Amniotic stem cell (primary cell): ENCODE measurements around the gene RAC2.
"Not testable (repeated sequence)": the region's sequence is repeated elsewhere in the genome, so short reads cannot be mapped to it uniquely, and the experiment has no call there.

Experiments used
- DNase-seq: peaks from one replicate; lab custom pipeline; 2025; lab: John Stamatoyannopoulos, UW

RAC2 gene

DNA sequence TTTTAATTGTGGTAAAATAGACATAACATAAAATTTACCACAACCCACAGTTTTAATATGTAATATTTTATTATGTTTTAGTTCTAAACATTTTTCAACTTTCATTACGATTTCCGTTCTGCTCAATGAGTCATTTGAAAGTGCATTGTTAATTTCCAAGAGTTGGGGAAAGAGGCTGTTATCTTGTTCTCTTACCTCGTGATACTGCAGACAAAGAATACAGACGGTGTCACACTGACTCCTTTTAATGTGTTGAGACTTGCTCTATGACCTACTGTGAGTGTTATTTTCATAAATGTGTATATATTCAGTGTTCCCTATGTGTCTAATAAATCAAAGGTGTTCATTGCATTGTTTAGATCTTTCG lies 10.8 kb upstream of the RAC2 start:
- DNase-seq: no peak

DNA sequence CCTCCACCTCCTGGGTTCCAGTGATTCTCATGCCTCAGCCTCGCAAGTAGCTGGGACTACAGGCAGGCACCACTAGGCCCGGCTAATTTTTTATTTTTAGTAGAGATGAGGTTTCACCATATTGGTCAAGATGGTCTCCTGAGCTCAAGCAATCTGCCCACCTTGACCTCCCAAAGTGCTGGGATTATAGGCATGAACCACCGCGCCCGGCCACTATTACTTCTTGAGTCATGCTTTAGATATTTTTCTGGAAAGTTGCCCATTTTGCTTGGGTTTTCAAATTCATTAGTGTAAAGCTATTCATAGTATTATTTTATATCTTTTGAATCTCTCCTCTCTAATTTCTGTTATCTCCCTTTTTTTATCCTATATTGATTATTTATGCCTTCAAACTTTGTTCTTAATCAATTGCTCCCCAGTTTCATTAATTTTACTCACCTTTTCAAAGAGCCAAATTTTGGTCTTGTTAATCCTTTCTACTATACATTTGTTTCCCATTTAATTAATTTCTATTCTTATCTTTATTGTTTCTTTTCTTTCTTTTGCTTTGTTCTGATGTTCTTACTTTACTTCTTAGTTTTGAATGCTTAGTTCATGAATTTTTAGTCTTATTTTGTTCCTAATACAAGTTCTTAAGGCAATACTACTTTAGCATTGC lies 10.3 kb upstream of the RAC2 start:
- peak; percentile 46 for DNase-seq

DNA sequence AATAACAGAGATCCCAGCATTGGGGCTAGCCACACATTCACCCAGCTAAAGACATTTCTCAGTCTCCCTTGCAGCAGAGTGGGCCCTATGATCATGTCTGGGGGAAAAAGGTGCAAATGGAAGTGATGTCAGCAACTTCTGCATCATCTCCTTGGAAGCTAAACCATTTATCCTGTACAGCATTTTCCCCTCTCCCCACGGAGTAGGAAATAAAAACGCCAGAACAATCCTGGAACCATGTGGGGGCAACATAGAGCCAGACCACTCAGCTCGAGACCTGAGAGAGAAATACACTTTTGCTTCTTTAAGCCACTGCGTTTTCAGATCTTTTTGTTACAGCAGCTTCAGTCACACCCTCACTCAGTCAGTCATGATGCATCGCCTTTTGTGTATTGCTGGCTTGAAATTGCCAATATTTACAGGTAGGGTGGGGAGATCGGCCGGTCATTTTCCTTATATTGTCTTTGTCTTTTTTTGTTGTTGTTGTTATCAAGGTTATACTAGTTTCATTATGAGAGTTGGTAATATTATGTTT lies 9.1 kb upstream of the RAC2 start:
- DNase-seq: no peak

DNA sequence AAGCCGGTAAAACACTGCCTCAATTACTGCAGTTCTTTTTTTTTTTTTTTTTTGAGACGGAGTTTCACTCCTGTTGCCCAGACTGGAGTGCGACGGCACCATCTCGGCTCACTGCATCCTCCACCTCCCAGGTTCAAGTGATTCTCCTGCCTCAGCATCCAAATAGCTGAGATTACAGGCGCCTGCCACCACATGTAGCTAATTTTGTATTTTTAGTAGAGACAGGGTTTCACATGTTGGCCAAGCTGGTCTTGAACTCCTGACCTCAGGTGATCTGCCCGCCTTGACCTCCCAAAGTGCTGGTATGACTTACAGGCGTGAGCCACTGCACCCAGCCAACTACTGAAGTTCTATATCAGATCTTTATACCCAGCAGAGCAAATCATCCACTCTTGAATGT lies 7.8 kb upstream of the RAC2 start:
- DNase-seq: not testable (repeated sequence)

DNA sequence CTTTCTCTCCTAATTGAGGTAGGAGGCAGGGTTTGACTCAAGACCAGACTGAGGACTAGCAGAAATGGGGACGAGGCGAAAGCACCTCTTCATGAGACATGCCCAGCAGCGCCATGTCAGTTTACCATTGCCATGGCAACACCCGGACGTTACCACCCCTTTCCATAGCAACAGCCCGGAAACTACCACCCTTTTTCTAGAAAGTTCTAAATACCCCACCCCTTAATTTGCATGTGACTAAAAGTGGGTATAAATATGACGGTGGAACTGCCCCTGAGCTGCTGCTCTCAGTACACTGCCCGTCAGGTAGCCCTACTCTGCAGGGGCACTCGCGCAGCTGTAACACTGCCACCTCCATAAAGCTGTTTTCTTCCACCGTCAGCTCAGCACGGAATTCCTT lies 5.9 kb upstream of the RAC2 start:
- no peak for DNase-seq

DNA sequence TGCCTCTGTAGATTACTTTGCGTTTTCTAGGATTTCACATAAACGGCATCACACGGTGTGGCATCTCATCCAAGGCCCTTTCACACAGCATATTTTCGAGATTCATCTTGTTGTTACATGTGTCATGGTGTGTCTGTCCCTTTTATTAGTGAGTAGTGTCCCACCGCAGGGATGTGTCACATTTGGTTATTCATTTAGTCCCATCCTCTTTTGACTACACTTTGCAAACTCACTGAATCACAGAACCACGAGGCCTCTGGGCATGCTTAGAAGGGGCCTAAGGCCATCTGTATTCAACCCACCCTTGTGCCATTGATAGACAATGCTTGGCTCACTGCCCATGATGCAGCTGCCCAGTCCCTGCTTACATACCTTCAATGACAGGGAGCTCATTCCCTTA lies 4.2 kb upstream of the RAC2 start:
- DNase-seq: no peak

DNA sequence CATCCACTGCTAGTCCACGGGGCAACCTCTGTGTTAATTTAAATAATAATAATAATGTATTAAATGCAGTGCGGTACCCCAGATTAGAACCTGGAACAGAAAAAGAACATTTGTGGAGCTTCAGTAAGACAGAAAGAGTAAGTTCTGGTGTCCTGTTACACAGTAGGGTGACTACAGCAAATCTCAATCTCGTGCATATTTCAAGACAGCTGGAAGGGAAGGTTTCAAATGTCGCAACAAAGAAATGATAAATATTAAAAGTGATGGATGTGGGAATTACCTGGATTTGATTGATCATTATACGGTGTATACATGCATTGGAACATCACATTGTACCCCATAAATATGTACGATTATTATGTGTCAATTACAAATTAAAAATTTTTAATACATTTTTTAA lies 1.7 kb upstream of the RAC2 start:
- no peak for DNase-seq

DNA sequence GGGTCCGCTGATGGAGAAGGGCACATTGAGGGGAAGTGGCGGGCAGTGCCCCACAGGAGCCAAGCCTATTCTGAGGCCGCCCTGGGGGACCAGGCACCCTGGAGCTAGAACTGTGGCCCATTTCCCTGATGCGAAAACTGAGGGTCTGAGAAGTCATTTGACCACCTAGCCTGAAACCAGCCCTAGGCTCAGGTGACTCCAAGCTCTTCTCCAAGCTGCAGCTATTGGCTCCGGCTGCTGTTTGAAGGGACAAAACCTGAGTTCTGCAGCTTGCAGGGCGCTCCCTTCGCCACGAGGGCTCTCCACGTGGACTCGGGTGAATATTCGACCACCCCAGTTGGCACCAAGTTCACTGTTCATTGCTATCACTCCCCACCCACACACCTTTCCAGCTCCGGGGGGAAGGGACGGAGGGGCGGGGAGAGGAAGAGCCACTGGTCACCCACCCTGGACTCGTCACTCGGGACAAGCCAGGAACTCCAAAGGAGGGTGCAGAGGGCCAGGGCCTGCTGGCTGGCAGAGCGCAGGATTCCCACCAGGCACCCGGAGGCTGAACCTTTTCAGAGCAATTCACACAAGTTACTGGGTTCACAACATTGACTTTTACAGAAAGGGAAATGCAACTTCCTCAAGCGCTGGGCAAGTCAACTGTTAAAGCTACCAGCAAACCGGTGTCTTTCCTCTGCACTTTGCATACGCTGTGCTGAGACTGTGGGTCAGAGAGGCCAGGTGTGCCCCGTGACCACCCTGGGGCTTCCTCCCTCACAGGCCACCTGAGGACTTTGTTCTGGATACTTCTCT lies 1.1 kb upstream of the RAC2 start:
- no peak for DNase-seq

DNA sequence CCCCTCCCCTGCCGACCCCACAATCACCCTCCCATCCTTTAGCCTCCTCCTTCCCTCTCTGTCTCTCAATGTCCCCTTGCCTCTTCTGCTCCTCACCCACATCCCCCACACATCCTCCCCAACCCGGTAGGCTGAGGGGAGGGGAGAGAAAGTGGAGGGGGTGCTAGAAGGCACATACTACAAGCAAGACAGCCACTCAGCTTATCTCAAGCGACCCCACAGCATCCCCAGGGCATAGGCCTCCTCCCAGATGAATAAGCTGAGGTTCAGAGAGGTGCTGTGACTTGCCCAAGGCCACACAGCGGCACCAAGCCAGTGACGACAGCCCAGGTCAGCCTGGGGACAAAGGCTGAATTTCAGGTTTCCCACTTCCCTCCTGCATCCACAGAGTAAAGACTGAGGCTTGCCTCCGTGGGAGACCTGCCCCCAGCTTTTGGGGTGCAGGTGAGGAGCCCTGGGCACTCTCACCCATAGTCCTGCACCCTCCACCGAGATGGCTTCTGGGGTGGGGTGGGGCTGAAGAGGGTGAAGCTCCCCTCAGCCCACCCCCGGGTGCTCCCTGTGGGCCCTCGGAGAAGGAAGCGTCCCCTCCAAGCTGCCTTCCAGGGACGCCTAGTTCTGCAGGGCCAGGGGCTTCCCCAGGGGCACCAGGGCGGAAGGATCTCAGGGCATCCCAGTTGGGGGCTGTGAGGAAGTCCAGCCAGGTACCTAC lies 511 bp downstream of the RAC2 start:
- DNase-seq: no peak

DNA sequence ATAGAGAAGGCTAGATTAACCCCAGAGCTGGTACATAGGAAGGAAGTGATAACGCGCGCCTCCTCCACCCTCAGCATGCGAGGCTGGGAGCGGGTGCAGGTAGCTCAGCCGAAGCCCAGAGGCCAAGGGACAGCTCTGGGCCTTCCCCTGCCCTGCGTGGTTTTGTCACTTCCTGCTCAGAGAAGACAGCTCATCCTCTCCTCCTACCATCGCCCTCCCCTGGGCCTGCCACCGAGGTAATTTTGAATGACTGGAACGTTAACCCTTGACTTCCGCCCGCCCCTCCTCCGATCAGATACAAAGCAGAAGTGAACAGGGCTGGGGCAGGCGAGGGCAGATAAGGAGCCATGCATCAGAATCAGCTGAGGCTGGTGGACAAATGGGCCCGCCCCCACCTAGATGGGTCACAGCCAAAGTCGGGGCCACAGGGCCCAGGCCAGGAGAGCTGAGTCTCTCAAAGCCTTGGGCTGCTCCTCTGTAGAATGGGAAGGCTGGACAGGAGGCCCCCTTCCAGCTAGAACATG lies 1.6 kb downstream of the RAC2 start:
- DNase-seq: no peak

DNA sequence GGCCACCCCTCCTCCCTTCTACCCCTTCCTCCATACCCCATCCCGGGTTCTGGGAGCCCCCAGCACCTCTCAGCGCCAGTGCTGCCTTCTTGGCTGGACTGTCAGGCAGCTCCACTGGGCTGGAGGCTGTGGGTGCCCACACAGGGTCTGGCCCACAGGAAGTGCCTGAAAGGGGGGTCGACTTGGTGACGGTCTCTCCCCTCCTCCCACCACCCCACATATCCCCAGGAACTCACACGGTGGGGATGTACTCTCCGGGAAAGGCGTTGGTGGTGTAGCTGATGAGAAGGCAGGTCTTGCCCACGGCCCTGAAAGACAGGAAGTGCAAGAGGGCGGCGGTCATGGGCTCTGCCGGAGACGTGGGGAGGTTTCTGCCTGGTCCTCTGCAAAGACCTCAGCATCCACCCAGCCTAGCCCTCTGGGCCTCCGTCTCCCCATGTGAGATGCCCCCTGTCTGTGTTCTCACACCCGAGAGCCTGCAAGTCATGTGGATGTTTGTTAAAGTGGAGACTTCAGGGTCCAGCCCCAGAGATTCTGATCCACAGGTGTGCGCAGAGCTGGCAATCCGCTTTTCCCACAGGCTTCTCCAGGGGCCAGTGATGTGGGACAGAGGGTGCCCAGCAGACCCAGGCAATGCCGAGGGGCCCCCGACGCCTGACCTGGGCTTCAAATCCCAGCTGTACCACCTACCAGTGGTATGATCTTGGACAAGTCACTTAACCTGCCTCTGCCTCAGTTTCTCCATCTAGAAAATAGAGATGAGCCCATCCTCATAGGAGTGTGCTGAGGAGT lies 2.5 kb downstream of the RAC2 start:
- no peak for DNase-seq

DNA sequence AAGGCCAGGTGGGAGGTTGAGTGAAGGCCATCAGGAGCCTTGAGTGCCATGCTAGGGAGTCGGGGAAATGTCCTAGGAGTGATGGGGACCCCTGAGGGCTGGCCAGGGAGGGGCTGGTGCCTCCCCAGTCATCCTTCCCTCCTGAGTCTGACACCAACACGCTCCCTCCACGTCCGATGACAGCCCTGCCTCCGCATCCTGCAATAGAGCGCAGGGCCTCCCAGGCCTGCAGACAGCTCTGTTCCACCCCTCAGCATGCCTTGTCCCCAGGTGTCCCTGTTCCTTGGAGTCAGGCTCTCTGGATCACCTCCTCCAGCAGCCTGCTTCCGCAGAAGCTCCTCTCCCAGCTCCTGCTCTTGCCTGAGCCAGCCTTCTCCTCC lies 3.1 kb downstream of the RAC2 start:
- no peak for DNase-seq

DNA sequence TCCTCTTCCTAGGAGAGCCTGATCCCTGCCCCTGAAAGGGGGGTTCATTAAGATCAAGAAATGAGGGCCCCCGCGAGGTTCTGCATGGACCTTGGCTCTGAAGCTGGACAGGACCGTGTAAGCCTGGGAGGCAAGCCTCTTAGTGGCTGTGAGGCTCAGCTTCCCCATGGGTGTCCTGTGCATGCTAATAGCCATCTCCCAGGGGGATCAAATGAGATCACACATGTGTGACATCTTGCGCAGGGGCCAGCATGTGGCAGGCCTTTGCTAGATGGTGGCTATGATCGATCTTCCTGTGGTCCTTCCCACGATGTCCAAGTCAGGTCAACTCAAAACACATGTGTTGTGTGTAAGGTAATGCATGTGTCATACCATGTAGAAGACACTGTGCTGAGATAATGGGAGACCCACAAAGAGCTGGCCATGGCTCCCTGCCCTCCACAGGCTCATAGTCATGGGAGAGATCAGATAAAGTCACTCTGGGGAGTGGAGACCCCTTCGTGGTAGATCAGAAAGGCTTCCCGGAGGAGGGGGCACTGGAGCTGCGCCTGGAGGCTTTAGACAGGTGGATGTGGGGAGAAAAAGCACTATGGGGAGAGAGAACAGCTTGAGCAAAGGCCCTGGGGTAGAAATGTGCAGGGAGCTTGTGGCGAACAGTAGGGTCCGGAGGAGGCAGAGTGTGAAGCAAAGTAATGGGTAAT lies 3.7 kb downstream of the RAC2 start:
- no peak for DNase-seq

DNA sequence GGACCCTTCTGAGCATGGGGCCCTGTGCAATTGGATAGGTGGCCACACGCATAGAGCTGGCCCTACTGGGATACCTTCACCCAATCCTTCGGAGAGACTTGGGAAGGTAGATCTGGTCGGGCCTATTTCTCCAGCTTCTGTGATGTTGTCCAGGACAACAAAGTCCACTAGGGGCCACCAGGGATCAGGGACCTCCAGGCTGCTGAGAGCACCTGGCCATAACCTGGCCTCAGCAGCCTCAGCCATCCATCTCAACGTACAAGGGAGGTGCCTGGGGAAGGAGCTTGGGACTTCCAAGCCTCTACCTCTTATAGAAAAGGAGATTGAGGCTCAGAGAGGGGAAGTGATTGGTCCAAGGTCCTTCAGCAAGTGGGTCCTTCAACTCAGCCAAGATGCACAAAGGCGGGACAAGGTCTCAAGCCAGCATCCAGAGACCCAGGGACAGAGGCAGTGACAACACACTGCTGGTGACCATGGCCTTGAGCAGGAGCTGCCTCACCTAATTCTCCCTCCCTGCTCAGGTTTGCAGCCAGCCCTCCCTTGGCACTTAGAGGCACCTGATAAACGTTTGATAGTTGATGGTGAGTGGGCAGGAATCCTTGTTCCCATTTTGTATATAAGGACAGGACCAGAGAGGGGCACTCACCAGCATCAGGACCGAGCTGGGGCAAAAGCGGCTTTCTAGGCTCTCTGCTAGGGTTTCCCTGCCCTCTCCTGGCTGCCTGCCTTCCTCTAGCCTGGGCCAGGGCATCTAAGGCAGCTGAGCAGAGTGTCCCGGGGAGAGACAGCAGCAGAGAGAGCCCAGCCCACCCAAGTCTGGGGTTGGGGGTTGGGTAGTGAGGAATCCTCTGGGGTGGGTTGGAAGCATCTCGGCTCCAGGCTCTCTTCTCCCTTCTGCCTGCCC lies 4.5 kb downstream of the RAC2 start:
- no peak for DNase-seq

DNA sequence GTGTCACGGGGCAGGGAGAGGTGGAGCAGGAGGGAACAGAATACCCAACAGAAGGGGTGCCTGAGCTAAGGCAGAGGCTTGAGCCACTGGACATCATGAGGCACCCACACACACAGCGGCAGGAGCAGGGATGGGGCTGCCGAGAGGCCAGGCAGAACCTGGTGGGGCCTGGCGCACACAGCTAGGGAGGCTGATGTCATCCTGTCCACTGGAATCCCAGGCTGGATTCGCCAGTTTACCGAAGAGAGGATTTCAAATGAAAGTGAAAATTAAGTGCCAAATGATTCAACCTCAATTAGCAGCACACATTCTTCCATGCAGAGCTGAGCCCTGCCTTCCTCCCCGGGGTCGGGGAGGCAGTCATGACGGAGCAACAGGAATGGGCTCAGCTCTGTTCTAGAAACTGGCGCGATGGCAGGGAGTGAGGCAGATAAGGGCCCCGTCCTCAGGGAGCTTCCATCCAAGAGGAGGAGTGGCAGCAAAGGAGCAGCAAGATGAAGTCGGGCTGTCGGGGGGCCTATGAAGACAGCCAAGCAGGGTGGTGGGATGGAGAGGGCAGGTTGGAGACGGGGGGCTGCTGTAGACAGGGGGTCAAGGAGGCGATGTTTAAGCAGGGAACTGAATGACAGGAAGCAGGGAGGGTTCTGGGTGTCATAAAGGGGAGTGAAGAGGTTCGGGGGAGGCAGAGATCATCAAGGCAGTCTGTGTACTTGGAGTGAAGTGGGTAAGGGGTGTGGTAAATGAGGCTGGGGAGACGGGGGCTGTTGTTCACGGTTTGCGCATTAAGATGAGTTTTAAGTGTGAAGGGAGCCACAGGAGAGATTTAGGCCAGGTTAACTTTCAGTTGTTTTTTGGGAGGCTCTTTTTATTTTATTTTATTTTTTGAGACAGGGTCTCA lies 6.4 kb downstream of the RAC2 start:
- DNase-seq: no peak

DNA sequence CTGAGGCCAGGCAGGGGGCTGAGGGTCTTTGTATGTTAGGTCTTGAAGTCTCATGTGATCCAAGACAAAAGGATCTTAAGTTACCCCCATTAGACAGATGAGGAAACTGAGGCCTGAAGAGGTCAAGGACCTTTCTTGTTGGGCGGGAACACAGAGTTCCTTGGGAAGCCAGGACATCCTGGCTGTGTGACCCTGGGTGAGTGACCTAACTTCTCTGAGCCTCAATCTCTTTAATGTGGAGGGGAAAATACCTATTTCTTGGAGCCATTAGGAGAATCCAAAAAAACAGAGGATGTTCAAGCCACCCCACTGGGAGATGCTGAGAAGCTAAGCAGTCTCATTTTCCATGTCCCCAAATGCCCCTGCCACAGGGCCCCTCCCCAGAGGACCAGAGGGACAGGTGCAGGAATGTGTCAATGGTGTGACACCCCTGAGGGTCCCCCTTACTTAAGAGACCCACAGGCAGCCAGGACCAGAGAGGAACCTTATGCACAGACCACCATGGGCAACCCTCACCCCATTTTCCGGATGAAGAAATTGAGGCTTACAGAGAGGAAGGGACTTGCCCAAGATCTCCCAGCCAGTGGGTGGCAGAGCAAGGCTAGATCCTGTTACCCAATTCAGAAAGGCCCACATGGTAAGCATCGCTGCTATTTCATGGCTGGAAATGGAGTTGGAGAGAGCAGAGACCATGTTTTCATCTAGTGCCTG lies 8.0 kb downstream of the RAC2 start:
- DNase-seq: no peak

DNA sequence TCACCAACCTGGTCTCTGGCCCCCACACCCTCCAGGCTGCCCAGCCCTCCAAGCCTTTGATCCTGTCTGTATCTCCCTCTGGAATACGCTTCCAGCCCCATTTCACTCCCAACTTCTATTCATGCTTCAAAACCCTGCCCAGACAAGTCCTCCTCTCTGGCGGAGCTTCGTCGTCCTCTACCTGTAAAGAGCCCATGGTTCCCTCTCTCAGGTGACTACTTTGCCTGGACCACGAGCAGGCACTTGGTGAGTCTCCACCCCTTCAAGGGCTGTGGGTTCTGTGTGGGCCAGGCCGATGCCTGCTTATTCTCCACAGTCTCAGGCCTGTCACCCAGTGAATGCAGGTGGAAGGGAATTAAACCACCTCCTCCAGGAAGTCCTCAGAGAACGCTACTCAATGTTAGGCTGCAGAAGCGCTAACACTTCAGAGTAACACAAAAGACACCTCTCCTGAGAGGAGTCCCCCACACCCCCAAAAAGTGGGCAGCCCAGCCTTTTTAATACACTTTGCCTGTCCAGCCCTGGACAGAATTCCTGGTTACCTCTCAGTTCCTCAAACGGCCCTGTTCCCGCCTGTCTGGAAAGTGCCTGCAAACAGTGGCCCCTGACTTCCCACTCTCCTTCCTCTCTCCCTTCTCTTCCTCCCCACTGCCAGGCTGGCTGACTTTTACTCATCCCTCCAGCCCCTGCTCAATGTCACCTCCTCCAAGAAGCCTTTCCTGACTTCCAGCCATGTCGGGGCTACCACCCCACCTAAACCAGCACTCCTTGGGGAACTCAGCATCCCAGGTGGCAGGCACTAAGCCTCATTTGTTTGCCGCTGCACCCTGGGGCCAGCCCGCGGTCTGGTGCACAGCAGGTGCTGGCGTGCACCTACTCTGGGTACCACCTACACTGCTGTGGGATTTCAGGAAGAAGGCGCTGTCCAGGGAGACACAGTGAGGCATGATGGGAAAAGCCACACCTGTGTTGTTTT lies 9.0 kb downstream of the RAC2 start:
- DNase-seq: no peak
